PC-9 (cell line): ENCODE results near the gene NKX2-3. TPM values are rescaled to one million over a fixed set of nuclear protein-coding genes. Genes with fewer than 3 reads are reported as not detected.

Source experiments
- BruUV-seq: library from RNA; stranded (reverse); fragments of 400-500 nt; replicated peaks from 2 replicates; lab custom pipeline; 2021; lab: Mats Ljungman, UMichigan
- CTCF ChIA-PET: fragments of 300-600 bp; sonication (Branson Sonifier 250); formaldehyde crosslinking; loops from one replicate; lab custom pipeline; 2022; ENCODE audit warnings: antibody characterized with exemption; lab: Charles Lee
- POLR2A ChIA-PET: fragments of 300-600 bp; sonication (Branson Sonifier 250); formaldehyde crosslinking; loops from one replicate; lab custom pipeline; 2022; ENCODE audit warnings: antibody characterized with exemption; ENCODE audit not compliant: unreplicated experiment; lab: Charles Lee
- DNase-seq, 2 experiments: peaks; one replicate each; pipeline versions ENCODE4 v3.0.0 to v3.0.0-alpha.2; 2015 to 2022; ENCODE audit warnings: mixed read lengths in 1 of 2
- H2AFZ ChIP-seq: fragments of 200-600 bp; sonication (generic); 2 replicates; pipeline ENCODE4 v1.8.1; 2017; ENCODE audit warnings: antibody characterized with exemption
- H3F3A ChIP-seq: fragments of 200-600 bp; sonication (generic); 2 replicates; pipeline ENCODE4 v1.8.1; 2017; ENCODE audit warnings: antibody characterized with exemption, mild to moderate bottlenecking, low read depth; ENCODE audit not compliant: insufficient read depth
- H3K27ac ChIP-seq: fragments of 200-600 bp; sonication (generic); 2 replicates; pipeline ENCODE4 v1.6.1; 2016; ENCODE audit warnings: mixed run types
- H3K27me3 ChIP-seq: fragments of 200-600 bp; sonication (generic); 2 replicates; pipeline ENCODE4 v1.6.1; 2016; ENCODE audit warnings: low read depth, mixed run types; ENCODE audit not compliant: insufficient read depth
- H3K36me3 ChIP-seq: fragments of 200-600 bp; sonication (generic); 2 replicates; pipeline ENCODE4 v1.6.1; 2016; ENCODE audit warnings: low read depth, mixed run types
- H3K4me1 ChIP-seq: fragments of 200-600 bp; sonication (generic); replicated peaks from 2 replicates; pipeline ENCODE4 v1.6.1; 2016; ENCODE audit warnings: mixed run types; ENCODE audit not compliant: insufficient read depth
- H3K4me2 ChIP-seq: fragments of 200-600 bp; sonication (generic); 2 replicates; pipeline ENCODE4 v1.6.1; 2017; ENCODE audit warnings: mixed run types
- H3K4me3 ChIP-seq: fragments of 200-600 bp; sonication (generic); 2 replicates; pipeline ENCODE4 v1.6.1; 2016; ENCODE audit warnings: mixed run types
- H3K79me2 ChIP-seq: fragments of 200-600 bp; sonication (generic); 2 replicates; pipeline ENCODE4 v1.6.1; 2017; ENCODE audit warnings: low read depth, mixed run types
- H3K9me2 ChIP-seq: fragments of 200-600 bp; sonication (generic); 2 replicates; pipeline ENCODE4 v1.8.1; 2017; ENCODE audit warnings: mild to moderate bottlenecking; ENCODE audit not compliant: insufficient read depth
- H3K9me3 ChIP-seq: fragments of 200-600 bp; sonication (generic); 2 replicates; pipeline ENCODE4 v1.8.1; 2016; ENCODE audit warnings: low read depth; ENCODE audit not compliant: insufficient read depth
- H4K20me1 ChIP-seq: fragments of 200-600 bp; sonication (generic); 2 replicates; pipeline ENCODE4 v1.8.1; 2017; ENCODE audit not compliant: insufficient read depth
- CTCF ChIP-seq: fragments of 200-600 bp; sonication (generic); conservative IDR thresholded peaks from 2 replicates; pipeline ENCODE4 v1.6.1; 2017; ENCODE audit warnings: mixed run types, antibody characterized with exemption, mild to moderate bottlenecking, moderate library complexity
- EZH2 ChIP-seq: fragments of 200-600 bp; sonication (generic); IDR thresholded peaks from 2 replicates; pipeline ENCODE4 v1.8.0; 2017; ENCODE audit warnings: antibody characterized with exemption, low read depth
- intact Hi-C: fragments of 100-400 bp; cut with micrococcal nuclease; formaldehyde crosslinking; loops from one replicate; pipeline ENCODE4 v1.10.0; 2022; ENCODE audit not compliant: unreplicated experiment
- total RNA-seq: library from RNA; stranded (reverse); gene quantifications from 2 replicates; pipeline ENCODE4 v1.2.3, GENCODE V29; 2021

The NKX2-3 gene
- total RNA-seq, 1 experiment from 2014 or later, result not detected

GRCh38 chr10:99522470-99523250 is 10.1 kb upstream of the NKX2-3 start:
- no peak overlapping the region for H3K27ac ChIP-seq
- H3K9me2 ChIP-seq, result no peaks in the 10 kb centered on the region
- H3K79me2 ChIP-seq, result no peaks in the 10 kb centered on the region
- CTCF ChIA-PET, result no interaction called here
- intact Hi-C loops, result no loop called here
- H2AFZ ChIP-seq, result no peak overlapping the region
- H3K4me3 ChIP-seq, result no peak overlapping the region
- H4K20me1 ChIP-seq, result no peaks in the 10 kb centered on the region
- H3F3A ChIP-seq, result no peaks in the 10 kb centered on the region
- no peak overlapping the region for H3K4me2 ChIP-seq
- no peaks in the 10 kb centered on the region for H3K9me3 ChIP-seq
- TF ChIP-seq EZH2 (no peak), CTCF (no peak)
- POLR2A ChIA-PET, result no interaction called here
- no peak for DNase-seq
- 0 out of 2 replicates have a peak, but pooled peaks cover 3% of the 10 kb centered on the region for H3K27me3 ChIP-seq
- no peaks in the 10 kb centered on the region for H3K36me3 ChIP-seq
- BruUV-seq, result no TSS peak
- no peaks in the 10 kb centered on the region for H3K4me1 ChIP-seq

- CTCF ChIA-PET, result no interaction called here
- intact Hi-C loops, result no loop called here
- no TSS peak for BruUV-seq
Measured at GRCh38 chr10:99523251-99523773, 9.4 kb upstream of the NKX2-3 start.

More at GRCh38 chr10:99523251-99523773, 9.4 kb upstream of the NKX2-3 start:
- H4K20me1 ChIP-seq, result no peaks in the 10 kb centered on the region
- no peaks in the 10 kb centered on the region for H3K9me3 ChIP-seq
- POLR2A ChIA-PET, result no interaction called here
- no peaks in the 10 kb centered on the region for H3K36me3 ChIP-seq
- no peak overlapping the region for H3K27ac ChIP-seq
- no peaks in the 10 kb centered on the region for H3K79me2 ChIP-seq
- no peak overlapping the region for H3K4me2 ChIP-seq
- TF ChIP-seq CTCF, result no peak
- TF ChIP-seq EZH2, result no peak
- no peaks in the 10 kb centered on the region for H3K4me1 ChIP-seq
- H2AFZ ChIP-seq, result no peak overlapping the region
- H3F3A ChIP-seq, result no peaks in the 10 kb centered on the region
- H3K27me3 ChIP-seq, result peaks cover 9% of the 10 kb centered on the region; the same call in 1 of the 2 replicates
- no peaks in the 10 kb centered on the region for H3K9me2 ChIP-seq
- DNase-seq, result no peak
- no peak overlapping the region for H3K4me3 ChIP-seq
